GM06990 (cell line): ENCODE results near the gene SLC25A25.

Experiments used
- DNase-seq: peaks from one replicate; pipeline ENCODE4 v3.0.0-alpha.2; 2011; ENCODE audit not compliant: insufficient read length; ENCODE audit errors: extremely low read depth
- H3K27me3 ChIP-seq: replicated peaks from 2 replicates; pipeline ENCODE4 v1.6.0; 2011; ENCODE audit warnings: low read length; ENCODE audit not compliant: control insufficient read depth, insufficient read depth
- H3K36me3 ChIP-seq: 2 replicates; pipeline ENCODE4 v1.5.1; 2011; ENCODE audit warnings: low read length; ENCODE audit not compliant: control insufficient read depth, insufficient read depth
- H3K4me3 ChIP-seq: replicated peaks from 2 replicates; pipeline ENCODE4 v1.5.1; 2011; ENCODE audit warnings: low read depth, mild to moderate bottlenecking, control low read depth, low read length
- TF ChIP-seq, protein P1 (sequence below): IDR thresholded peaks from 2 replicates; pipeline ENCODE4 v1.5.1; 2011; ENCODE audit warnings: low read length, control low read depth, mild to moderate bottlenecking, inconsistent platforms; ENCODE audit not compliant: insufficient read depth, poor library complexity, severe bottlenecking

Gene SLC25A25

DNA sequence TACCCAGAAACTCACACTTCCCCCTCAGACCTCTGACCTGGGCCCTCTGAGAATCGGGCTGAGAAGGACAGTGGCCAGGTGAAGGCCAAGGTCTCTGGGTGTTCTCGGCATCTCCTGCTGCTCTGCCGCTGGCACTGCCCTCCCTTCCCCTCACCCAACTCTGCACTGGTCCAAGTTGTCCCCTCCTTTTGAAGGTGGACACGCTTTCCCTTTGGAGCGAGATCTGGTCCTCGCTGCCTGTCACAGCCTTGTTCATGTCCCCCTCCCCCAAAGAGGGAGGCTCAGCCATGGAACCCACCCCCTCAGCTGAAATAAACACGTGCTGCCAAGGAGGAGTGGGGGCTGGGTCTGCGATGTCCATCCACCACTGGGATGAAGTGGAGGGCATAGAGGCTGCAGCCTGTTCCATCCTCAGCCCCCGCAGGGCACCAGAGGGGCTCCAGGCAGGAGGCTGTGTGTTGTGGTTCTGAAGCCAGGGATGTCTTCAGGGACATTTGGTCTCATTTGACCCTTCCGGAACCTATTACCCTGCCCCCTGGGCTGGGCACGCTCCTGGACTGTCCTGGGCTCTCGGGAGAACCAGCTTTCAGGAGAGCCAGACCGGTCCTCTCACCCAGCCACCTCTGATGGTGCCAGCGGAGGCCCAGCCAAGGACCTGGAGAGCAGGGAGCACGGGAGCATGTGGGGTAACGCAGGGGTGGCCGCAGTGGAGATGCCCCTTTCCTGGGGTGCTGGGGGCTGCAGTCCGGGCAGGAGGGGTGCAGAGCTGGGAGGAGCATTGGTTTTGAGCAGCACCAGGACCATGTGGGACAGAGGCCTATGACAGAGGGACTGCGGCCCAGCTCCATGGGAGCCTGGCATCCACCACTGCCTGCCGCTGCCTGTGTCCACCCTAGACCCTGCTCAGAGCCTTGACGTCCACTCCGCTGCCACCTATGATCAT is 76.5 kb downstream of the SLC25A25 start:
- no peaks in the 10 kb centered on the region for H3K36me3 ChIP-seq
- H3K27me3 ChIP-seq = no peaks in the 10 kb centered on the region; the same call in none of the 2 replicates
- no peak for DNase-seq
- TF ChIP-seq, protein P1, sequence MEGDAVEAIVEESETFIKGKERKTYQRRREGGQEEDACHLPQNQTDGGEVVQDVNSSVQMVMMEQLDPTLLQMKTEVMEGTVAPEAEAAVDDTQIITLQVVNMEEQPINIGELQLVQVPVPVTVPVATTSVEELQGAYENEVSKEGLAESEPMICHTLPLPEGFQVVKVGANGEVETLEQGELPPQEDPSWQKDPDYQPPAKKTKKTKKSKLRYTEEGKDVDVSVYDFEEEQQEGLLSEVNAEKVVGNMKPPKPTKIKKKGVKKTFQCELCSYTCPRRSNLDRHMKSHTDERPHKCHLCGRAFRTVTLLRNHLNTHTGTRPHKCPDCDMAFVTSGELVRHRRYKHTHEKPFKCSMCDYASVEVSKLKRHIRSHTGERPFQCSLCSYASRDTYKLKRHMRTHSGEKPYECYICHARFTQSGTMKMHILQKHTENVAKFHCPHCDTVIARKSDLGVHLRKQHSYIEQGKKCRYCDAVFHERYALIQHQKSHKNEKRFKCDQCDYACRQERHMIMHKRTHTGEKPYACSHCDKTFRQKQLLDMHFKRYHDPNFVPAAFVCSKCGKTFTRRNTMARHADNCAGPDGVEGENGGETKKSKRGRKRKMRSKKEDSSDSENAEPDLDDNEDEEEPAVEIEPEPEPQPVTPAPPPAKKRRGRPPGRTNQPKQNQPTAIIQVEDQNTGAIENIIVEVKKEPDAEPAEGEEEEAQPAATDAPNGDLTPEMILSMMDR = no peak
- H3K4me3 ChIP-seq = no peak overlapping the region

GRCh38 chr9:128145536-128145935 is 77.5 kb downstream of the SLC25A25 start:
- TF ChIP-seq, protein P1 = no peak
- Histone ChIP-seq H3K36me3 (no peaks in the 10 kb centered on the region), H3K27me3 (no peaks in the 10 kb centered on the region; the same call in none of the 2 replicates), H3K4me3 (no peak overlapping the region)
- DNase-seq = no peak

- Histone ChIP-seq H3K27me3 (no peaks in the 10 kb centered on the region; the same call in none of the 2 replicates), H3K4me3 (no peak overlapping the region), H3K36me3 (no peaks in the 10 kb centered on the region)
- no peak for DNase-seq
- TF ChIP-seq, protein P1 = no peak
These were observed 77.9 kb downstream of the SLC25A25 start for GRCh38 chr9:128145951-128146351.

DNA sequence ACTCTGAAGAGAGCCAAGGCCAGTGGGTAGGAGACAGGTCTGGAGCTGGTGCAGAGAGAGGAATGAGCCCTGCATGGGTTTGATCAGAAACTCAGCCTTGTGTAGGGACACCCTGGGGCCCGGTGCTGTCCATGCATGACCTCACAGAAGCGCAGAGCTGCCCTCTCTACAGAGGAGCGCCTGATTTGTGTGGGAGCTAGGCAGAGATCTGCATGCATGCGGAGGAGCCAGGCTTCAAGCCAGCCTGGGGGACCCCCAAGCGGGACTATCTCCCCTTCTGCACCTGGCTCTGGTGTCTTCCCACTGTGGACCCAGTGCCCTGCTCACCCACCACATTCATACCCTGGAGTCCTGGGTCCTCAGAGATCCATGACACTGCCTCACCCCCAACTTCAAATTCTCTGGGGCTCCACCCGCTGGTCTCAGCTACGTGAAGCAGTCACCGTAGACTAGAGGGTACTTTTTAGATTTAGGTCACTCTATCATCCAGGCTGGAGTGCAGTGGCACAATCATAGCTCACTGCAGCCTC is 78.6 kb downstream of the SLC25A25 start:
- H3K27me3 ChIP-seq = no peaks in the 10 kb centered on the region; the same call in none of the 2 replicates
- no peaks in the 10 kb centered on the region for H3K36me3 ChIP-seq
- DNase-seq = no peak
- TF ChIP-seq, protein P1 = no peak
- no peak overlapping the region for H3K4me3 ChIP-seq

DNA sequence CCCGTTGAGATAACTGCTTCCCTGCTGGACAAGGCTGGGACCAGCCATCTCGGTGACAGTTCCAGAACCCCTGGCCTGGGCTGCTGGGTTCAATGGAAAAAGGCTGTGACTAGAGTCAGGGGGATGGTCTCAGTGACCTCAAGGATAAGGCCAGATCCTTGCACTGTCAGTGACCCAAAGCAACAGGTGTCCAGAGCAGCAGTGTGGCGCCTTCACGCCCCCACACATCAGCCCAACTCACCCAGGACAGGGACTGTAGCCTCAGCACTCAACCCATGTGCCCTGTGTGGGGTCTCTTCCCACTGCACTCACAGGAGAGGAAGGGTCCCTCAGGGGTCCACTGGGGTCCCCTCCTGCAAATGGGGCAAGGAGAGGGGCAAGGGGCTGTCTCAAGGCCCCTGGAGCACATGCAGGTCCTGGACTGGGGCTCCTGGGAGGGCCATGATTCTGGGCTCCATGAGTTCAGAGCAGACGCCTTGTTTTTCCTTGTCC is 80.5 kb downstream of the SLC25A25 start:
- H3K4me3 ChIP-seq = no peak overlapping the region
- TF ChIP-seq, protein P1 = no peak
- DNase-seq = no peak
- no peaks in the 10 kb centered on the region; the same call in none of the 2 replicates for H3K27me3 ChIP-seq
- H3K36me3 ChIP-seq = no peaks in the 10 kb centered on the region
